T-helper 17 cell (primary cell): ENCODE data around the gene DENND10. TPM values are rescaled to one million over a fixed set of nuclear protein-coding genes. Genes with fewer than 3 reads are reported as not detected.
"Not testable (repeated sequence)": the region's sequence is repeated elsewhere in the genome, so short reads cannot be mapped to it uniquely, and the experiment has no call there.

Experiments used
- ATAC-seq: fragments of 150-1000 bp; cut with Tn5 transposase; 2 replicates; pipeline ENCODE4 v1.10.0; 2021; ENCODE audit warnings: mild to moderate bottlenecking, moderate library complexity
- DNase-seq, 3 donors: peaks; one replicate each; pipeline versions ENCODE4 v3.0.0 to v3.0.0-alpha.2; 2020 to 2021
- H3K9me3 ChIP-seq: one replicate; pipeline ENCODE4 v1.7.0; 2013; ENCODE audit warnings: low read length, mild to moderate bottlenecking; ENCODE audit not compliant: control insufficient read depth, poor library complexity, severe bottlenecking
- H3K27ac Mint-ChIP-seq: one replicate; pipeline ENCODE4 v1.8.0; 2022; ENCODE audit warnings: mild to moderate bottlenecking, moderate library complexity, mixed read lengths
- H3K27me3 Mint-ChIP-seq: one replicate; pipeline ENCODE4 v1.8.0; 2022; ENCODE audit warnings: mixed read lengths
- H3K36me3 Mint-ChIP-seq: one replicate; pipeline ENCODE4 v1.8.0; 2022; ENCODE audit warnings: low read depth, mixed read lengths
- H3K4me1 Mint-ChIP-seq: one replicate; pipeline ENCODE4 v1.8.0; 2022; ENCODE audit warnings: mild to moderate bottlenecking, mixed read lengths
- H3K4me3 Mint-ChIP-seq: one replicate; pipeline ENCODE4 v1.8.0; 2022; ENCODE audit warnings: mild to moderate bottlenecking, moderate library complexity, mixed read lengths
- total RNA-seq, 4 donors: library from RNA in 2 of 4; stranded (reverse) in 2 of 4; gene quantifications; one replicate each; pipeline ENCODE4 v1.2.3 and lab custom pipeline; 2022 to 2026

The DENND10 gene
- total RNA-seq, 2 donors from 2014 or later: 37.4 to 52.1 TPM

- Mint-ChIP-seq H3K27me3 (no peaks in the 10 kb centered on the region), H3K4me3 (peak within 1 kb of the TSS; percentile 99), H3K27ac (peak within 1 kb of the TSS; percentile 99), H3K36me3 (peaks cover 2% of the 10 kb centered on the region), H3K4me1 (peaks cover 38% of the 10 kb centered on the region)
- no peaks in the 10 kb centered on the region for H3K9me3 ChIP-seq
- peak; percentile 81 for ATAC-seq
- peak; percentile 88 to 90 (median 88) for DNase-seq
Observed at GRCh38 chr10:119080521-119081259, 23.2 kb upstream of the DENND10 start, which contains the start of gene EIF3A. Gene EIF3A (minus strand): TSS chr10:119080817. CDS start chr10:119080676, 141 bp downstream.

- peaks cover 31% of the 10 kb centered on the region for H3K4me1 Mint-ChIP-seq
- H3K9me3 ChIP-seq: no peaks in the 10 kb centered on the region
- no peak overlapping the region for H3K4me3 Mint-ChIP-seq
- H3K36me3 Mint-ChIP-seq: no peaks in the 10 kb centered on the region
- H3K27ac Mint-ChIP-seq: no peak overlapping the region
- no peaks in the 10 kb centered on the region for H3K27me3 Mint-ChIP-seq
- ATAC-seq (no peak), DNase-seq (no peak)
Observed at GRCh38 chr10:119084896-119085295, 19.0 kb upstream of the DENND10 start.

GRCh38 chr10:119087271-119087882, 16.5 kb upstream of the DENND10 start:
- Mint-ChIP-seq H3K27ac (no peak overlapping the region), H3K36me3 (no peaks in the 10 kb centered on the region), H3K27me3 (no peaks in the 10 kb centered on the region), H3K4me3 (no peak overlapping the region), H3K4me1 (peaks cover 39% of the 10 kb centered on the region)
- ATAC-seq: no peak
- no peaks in the 10 kb centered on the region for H3K9me3 ChIP-seq
- DNase-seq: no peak

- H3K9me3 ChIP-seq: no peaks in the 10 kb centered on the region
- Mint-ChIP-seq H3K4me1 (peaks cover 42% of the 10 kb centered on the region), H3K4me3 (peak overlapping the region; percentile 78), H3K27ac (peak overlapping the region; percentile 99), H3K36me3 (no peaks in the 10 kb centered on the region), H3K27me3 (no peaks in the 10 kb centered on the region)
- peak; percentile 65 for ATAC-seq
- DNase-seq: peak in 2 of 3 donors; percentile 31 to 34
Observed at GRCh38 chr10:119090026-119090795, 13.7 kb upstream of the DENND10 start.

GRCh38 chr10:119090968-119091367, 12.9 kb upstream of the DENND10 start:
- Mint-ChIP-seq H3K36me3 (no peaks in the 10 kb centered on the region), H3K4me3 (peak overlapping the region; percentile 78), H3K4me1 (peaks cover 45% of the 10 kb centered on the region), H3K27me3 (no peaks in the 10 kb centered on the region), H3K27ac (peak overlapping the region; percentile 99)
- peak; percentile 91 for ATAC-seq
- peak; percentile 17 to 30 (median 23) for DNase-seq
- H3K9me3 ChIP-seq: no peaks in the 10 kb centered on the region

- Mint-ChIP-seq H3K4me1 (peaks cover 34% of the 10 kb centered on the region), H3K4me3 (peak overlapping the region; percentile 28), H3K27ac (peak overlapping the region; percentile 99), H3K27me3 (no peaks in the 10 kb centered on the region), H3K36me3 (no peaks in the 10 kb centered on the region)
- ATAC-seq (peak; percentile 19), DNase-seq (peak in 1 of 3 donors; percentile 9)
- H3K9me3 ChIP-seq: no peaks in the 10 kb centered on the region
Observed at GRCh38 chr10:119095640-119096039, 8.3 kb upstream of the DENND10 start.

GRCh38 chr10:119096641-119097415, 7.1 kb upstream of the DENND10 start:
- Mint-ChIP-seq H3K27ac (peak overlapping the region; percentile 99), H3K4me1 (peaks cover 30% of the 10 kb centered on the region)
- not testable (repeated sequence) for H3K27me3 Mint-ChIP-seq, H3K4me3 Mint-ChIP-seq, DNase-seq, H3K36me3 Mint-ChIP-seq, H3K9me3 ChIP-seq, ATAC-seq

- no peaks in the 10 kb centered on the region for H3K27me3 Mint-ChIP-seq
- ATAC-seq (no peak), DNase-seq (no peak)
- peaks cover 25% of the 10 kb centered on the region for H3K4me1 Mint-ChIP-seq
- no peak overlapping the region for H3K4me3 Mint-ChIP-seq
- H3K27ac Mint-ChIP-seq: no peak overlapping the region
- no peaks in the 10 kb centered on the region for H3K9me3 ChIP-seq
- no peaks in the 10 kb centered on the region for H3K36me3 Mint-ChIP-seq
Observed at GRCh38 chr10:119098576-119098975, 5.3 kb upstream of the DENND10 start.

- ATAC-seq (no peak), DNase-seq (no peak)
- Mint-ChIP-seq H3K27ac (peak overlapping the region; percentile 45), H3K4me1 (peaks cover 24% of the 10 kb centered on the region), H3K4me3 (no peak overlapping the region), H3K27me3 (no peaks in the 10 kb centered on the region), H3K36me3 (no peaks in the 10 kb centered on the region)
- no peaks in the 10 kb centered on the region for H3K9me3 ChIP-seq
Observed at GRCh38 chr10:119100434-119101238, 3.3 kb upstream of the DENND10 start.

- DNase-seq: no peak
- no peak for ATAC-seq
- H3K4me1 Mint-ChIP-seq: peaks cover 18% of the 10 kb centered on the region
- H3K9me3 ChIP-seq: no peaks in the 10 kb centered on the region
- no peak overlapping the region for H3K4me3 Mint-ChIP-seq
- H3K27ac Mint-ChIP-seq: no peak overlapping the region
- H3K36me3 Mint-ChIP-seq: no peaks in the 10 kb centered on the region
- H3K27me3 Mint-ChIP-seq: no peaks in the 10 kb centered on the region
Observed at GRCh38 chr10:119101366-119102098, 2.4 kb upstream of the DENND10 start.

- peak overlapping the region; percentile 93 for H3K27ac Mint-ChIP-seq
- no peak for ATAC-seq
- DNase-seq: no peak
- no peaks in the 10 kb centered on the region for H3K27me3 Mint-ChIP-seq
- no peaks in the 10 kb centered on the region for H3K36me3 Mint-ChIP-seq
- peaks cover 21% of the 10 kb centered on the region for H3K4me1 Mint-ChIP-seq
- no peaks in the 10 kb centered on the region for H3K9me3 ChIP-seq
- H3K4me3 Mint-ChIP-seq: peak overlapping the region; percentile 96
Observed at GRCh38 chr10:119103241-119103902, 541 bp upstream of the DENND10 start.
